K562 (cell line): ENCODE results near the gene UHRF1. TPM values are rescaled to one million over a fixed set of nuclear protein-coding genes. Genes with fewer than 3 reads are reported as not detected.

Experiments
- ARID2 ChIP-seq: fragments of 450-650 bp; IDR thresholded peaks from 2 replicates; pipeline ENCODE4 v1.6.1; 2017; ENCODE audit warnings: antibody characterized with exemption, mild to moderate bottlenecking
- DNMT1 ChIP-seq: fragments of 450-650 bp; IDR thresholded peaks from 2 replicates; pipeline ENCODE4 v1.6.1; 2016; ENCODE audit warnings: antibody characterized with exemption, mild to moderate bottlenecking
- EWSR1 ChIP-seq: fragments of 450-650 bp; IDR thresholded peaks from 2 replicates; pipeline ENCODE4 v1.6.1; 2018; ENCODE audit warnings: borderline replicate concordance, mild to moderate bottlenecking, low read depth, moderate library complexity; ENCODE audit not compliant: partially characterized antibody
- GABPB1 ChIP-seq: sonication (generic); formaldehyde crosslinking; IDR thresholded peaks from 2 replicates; pipeline ENCODE4 v1.8.0; 2022; ENCODE audit warnings: mild to moderate bottlenecking, missing genetic modification reagents
- HDAC1 ChIP-seq, 2 experiments: fragments of 450-650 bp; IDR thresholded peaks; 2 replicates each; pipeline ENCODE4 v1.6.1; 2016 to 2017; ENCODE audit warnings: inconsistent platforms in 1 of 2, mild to moderate bottlenecking in 1 of 2, moderate library complexity in 1 of 2
- ZNF133 ChIP-seq: fragments of 250-450 bp; sonication (Bioruptor Pico); IDR thresholded peaks from 2 replicates; pipeline ENCODE4 v1.4.0; 2020; ENCODE audit warnings: mild to moderate bottlenecking
- polyA plus RNA-seq, 8 experiments: library from polyadenylated mRNA; depleted of rRNA in 4 of 8; stranded (reverse) in 5 of 8; unstranded in 3 of 8; fragments of >200 nt; fragmentation: Nextera tagmentation in 2 of 8; fragmentation: Illumina TruSeq in 1 of 8; extraction: Ambion mirVana in 2 of 8; extraction: Trizol in 1 of 8; gene quantifications; 2 replicates each; pipeline versions ENCODE4 v1.2.1 to v1.2.3, GENCODE V29; 2011 to 2014; ENCODE audit warnings: inconsistent platforms in 1 of 8, missing spikeins in 1 of 8
- total RNA-seq, 7 experiments: library from RNA; depleted of rRNA in 6 of 7; stranded (reverse); fragments of >200 nt in 6 of 7; fragmentation: Illumina TruSeq in 2 of 7; extraction: Trizol in 2 of 7; gene quantifications; 2 replicates each; pipeline versions ENCODE4 v1.2.1 to v1.2.3, GENCODE V29; 2011 to 2021; ENCODE audit warnings: low replicate concordance in 1 of 7
- TF ChIP-seq, protein P1 (sequence below), 3 experiments: IDR thresholded peaks in 2 of 3; conservative IDR thresholded peaks in 1 of 3; 2 replicates each; pipeline ENCODE4 v1.5.1; 2011 to 2012; ENCODE audit warnings: low read length in 3 of 3, mild to moderate bottlenecking in 3 of 3, control low read depth in 2 of 3, improper control_type of control experiment in 1 of 3, inconsistent platforms in 1 of 3, low read depth in 1 of 3, mixed read lengths in 1 of 3, moderate library complexity in 1 of 3; ENCODE audit not compliant: insufficient read depth in 2 of 3

Gene UHRF1
- total and polyA plus RNA-seq, 9 of the 15 experiments (the other 6 are each of a cell fraction or from before 2014, with no cell fraction given): 6.0 to 101 (median 30.9) TPM

DNA sequence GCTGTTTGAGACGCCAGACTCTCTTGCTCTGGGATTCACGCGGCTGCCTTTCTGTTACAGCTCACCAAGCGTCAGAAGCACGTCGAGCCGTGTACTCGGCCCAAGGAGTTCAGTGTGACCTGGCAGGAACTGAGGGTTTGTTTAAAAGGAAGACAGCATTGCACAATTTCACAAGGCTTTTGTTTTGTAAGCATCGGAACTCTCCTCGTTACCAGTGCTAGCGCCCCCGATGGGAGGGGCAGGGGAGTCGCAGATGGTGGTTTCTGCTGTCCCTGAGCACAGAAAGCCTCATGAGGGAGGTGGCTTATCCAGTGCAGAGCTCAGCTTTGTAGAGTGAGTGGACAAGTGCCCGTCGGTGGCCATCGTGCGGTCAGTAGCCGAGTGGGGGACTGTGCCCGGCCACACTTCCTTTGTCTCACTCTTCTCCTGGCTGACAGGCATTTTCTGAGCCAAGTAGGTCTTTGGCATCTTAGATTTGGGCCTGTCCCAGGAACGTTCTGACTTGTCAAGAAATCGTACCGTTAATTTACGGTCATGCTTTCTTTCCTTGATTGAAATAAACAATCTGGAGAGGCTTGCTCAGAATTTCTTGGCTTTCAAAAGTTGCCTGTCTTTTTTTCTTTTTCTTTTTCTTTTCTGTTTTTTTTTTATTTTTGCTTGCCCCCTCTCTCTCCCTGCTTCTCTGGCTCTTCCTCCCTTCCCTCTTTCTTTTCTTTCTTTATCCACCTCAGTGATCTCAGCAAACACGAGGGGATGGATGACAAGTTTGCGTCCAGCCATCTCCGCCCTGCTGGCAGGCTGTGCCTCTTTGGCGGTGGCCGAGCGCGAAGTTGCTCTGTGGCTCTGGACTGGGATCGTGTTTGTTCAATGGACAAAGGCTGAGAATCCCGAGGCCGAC, 67.3 kb downstream of the UHRF1 start (continued):
- TF ChIP-seq DNMT1 (no peak), ZNF133 (CRISPR knock-in tag) (no peak), HDAC1 (IDR thresholded peaks at IDR 0.05) (no peak), GABPB1 (CRISPR knock-in tag) (no peak), EWSR1 (no peak), ARID2 (no peak)
- TF ChIP-seq, protein P1, sequence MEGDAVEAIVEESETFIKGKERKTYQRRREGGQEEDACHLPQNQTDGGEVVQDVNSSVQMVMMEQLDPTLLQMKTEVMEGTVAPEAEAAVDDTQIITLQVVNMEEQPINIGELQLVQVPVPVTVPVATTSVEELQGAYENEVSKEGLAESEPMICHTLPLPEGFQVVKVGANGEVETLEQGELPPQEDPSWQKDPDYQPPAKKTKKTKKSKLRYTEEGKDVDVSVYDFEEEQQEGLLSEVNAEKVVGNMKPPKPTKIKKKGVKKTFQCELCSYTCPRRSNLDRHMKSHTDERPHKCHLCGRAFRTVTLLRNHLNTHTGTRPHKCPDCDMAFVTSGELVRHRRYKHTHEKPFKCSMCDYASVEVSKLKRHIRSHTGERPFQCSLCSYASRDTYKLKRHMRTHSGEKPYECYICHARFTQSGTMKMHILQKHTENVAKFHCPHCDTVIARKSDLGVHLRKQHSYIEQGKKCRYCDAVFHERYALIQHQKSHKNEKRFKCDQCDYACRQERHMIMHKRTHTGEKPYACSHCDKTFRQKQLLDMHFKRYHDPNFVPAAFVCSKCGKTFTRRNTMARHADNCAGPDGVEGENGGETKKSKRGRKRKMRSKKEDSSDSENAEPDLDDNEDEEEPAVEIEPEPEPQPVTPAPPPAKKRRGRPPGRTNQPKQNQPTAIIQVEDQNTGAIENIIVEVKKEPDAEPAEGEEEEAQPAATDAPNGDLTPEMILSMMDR (IDR thresholded peaks at IDR 0.05 in 2 of 3, conservative IDR thresholded peaks at IDR 0.05 in 1 of 3; ENCODE audit: insufficient read depth in 2 of 3, low read depth in 1 of 3, low read length in 3 of 3): peak; percentile 39 to 55 (median 40); a peak in 3 of 6 replicates
